HG03457 (cell line): ENCODE results near the gene GPR176.

ENCODE experiments used
- ATAC-seq: cut with Tn5 transposase; IDR thresholded peaks from one replicate; pipeline ENCODE4 v1.9.1; 2021; ENCODE audit warnings: moderate number of reproducible peaks; ENCODE audit not compliant: unreplicated experiment

The GPR176 gene, protein sequence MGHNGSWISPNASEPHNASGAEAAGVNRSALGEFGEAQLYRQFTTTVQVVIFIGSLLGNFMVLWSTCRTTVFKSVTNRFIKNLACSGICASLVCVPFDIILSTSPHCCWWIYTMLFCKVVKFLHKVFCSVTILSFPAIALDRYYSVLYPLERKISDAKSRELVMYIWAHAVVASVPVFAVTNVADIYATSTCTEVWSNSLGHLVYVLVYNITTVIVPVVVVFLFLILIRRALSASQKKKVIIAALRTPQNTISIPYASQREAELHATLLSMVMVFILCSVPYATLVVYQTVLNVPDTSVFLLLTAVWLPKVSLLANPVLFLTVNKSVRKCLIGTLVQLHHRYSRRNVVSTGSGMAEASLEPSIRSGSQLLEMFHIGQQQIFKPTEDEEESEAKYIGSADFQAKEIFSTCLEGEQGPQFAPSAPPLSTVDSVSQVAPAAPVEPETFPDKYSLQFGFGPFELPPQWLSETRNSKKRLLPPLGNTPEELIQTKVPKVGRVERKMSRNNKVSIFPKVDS

DNA sequence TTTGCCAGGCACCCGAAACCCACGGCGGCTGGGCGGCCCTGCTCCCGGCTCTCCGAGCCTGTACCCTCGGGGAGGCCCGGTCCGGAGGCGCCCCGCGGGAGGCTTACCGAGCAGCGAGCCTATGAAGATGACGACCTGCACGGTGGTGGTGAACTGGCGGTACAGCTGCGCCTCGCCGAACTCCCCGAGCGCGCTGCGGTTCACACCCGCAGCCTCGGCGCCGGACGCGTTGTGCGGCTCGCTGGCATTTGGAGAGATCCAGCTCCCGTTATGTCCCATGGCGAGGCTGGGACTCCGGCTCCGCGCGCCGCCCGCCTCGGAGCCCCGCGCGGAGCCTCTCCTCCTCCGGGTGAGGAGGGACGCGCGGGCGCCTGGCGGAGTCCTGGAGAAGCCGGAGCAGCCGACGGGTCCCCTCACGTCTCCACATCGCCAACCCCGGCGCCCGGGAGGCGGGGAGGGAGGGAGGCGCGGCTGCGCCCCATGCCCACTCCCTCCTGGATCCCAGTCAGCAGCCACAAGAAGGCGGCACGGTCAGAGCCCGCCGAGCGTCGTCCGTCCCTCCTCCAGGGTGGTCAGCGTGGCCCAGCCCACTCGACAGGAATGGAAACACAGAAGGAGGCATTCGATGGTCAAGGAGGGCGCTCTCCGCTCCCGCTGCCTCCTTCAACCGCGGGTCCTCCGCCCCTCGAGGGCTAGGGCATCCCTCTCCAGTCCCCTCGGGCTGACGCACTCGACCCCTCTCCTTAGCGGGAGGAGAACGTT, at the start of gene GPR176:
Gene GPR176, minus strand, starts transcription at position 519 of the 762 bp plus-strand sequence. Its CDS starts 240 bp downstream, at position 279.
- no peak for ATAC-seq

DNA sequence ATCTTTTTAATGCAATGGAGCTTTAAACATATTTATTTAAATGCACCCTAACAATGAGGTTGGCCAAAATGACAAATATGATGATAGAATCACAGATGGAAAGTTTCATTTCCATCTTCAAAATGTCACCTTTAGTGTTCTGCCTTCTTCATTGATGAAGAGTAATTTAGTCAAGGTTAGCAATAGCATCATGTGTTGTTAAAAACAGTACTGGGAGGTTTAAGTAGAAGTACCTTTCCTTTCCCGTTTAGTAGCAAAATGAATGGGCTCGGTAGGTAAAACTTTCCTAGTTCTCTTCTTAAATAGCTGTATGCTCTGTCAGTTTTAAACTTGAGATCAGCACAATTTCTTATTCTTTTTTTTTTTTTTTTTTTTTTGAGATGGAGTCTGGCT, 48.9 kb upstream of the GPR176 start:
- no peak for ATAC-seq

DNA sequence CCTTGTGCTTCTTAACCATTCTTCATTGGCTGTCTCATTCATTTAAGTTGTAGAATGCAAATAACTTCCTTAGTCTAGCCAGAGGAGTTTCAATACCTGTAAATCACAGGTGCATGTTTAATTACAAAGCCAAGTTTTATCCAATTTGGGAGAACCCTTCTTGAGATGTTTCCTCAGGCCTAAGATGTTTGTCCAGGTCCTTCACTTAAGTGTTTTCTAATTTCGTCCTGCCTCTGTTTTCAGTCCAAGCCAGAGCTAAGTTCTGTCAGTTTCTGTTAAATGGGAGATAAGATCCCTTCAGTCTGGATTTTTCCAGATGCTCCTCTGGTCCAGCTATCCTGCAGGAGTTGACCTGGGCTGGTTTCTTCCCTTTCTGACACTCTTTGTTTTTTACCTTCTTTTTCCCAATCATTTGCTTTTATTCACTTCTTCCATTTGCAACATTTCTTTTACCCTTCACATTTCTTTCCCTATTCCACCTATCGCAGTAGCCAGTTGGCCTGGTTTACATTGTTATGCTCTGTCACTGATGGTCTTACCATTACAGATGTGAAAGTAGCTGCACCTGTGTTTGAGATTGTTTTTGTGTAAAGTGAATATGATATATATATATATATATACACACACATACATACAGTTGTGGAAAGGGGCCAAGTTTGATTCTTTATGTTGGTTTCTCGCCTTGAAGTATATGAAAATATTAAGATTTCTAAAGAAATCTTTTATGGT, 48.4 kb upstream of the GPR176 start:
- ATAC-seq: no peak

DNA sequence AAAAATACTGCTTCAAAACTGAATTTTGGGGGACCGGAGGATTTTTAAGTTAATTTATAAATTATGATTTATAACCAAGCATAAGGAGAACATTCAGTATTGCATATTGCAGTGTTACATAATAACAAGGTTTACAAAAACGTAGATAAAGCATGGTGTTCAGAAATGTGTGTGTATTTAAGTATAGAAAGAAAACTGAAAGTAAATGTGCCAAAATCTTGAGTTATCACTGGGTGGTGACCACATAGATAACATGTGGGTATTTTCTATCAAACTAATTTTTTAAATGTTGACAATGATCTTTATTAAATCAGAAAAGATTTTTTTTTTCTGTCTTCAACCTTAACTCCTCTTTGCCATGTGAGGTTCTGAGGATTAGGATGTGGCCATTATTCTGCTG, 46.5 kb upstream of the GPR176 start:
- ATAC-seq: no peak

DNA sequence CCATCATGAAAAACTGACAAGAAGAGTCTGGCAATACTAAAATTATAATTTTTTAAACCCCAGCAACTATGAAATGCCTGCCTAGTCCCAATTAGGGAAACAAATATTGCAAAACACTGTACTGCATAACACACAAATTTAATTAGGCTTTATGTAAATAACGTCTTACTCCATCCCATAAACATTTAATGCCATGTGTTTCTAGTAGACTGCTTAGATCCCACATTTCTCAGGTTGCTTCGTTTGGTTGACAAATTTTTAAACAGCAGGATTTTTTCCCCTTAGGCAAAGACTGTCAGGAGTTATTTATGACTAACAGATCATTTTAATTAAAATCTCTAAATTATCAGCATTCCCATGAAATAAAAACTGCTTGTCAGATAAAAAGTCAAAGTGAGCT, 43.7 kb upstream of the GPR176 start:
- no peak for ATAC-seq

DNA sequence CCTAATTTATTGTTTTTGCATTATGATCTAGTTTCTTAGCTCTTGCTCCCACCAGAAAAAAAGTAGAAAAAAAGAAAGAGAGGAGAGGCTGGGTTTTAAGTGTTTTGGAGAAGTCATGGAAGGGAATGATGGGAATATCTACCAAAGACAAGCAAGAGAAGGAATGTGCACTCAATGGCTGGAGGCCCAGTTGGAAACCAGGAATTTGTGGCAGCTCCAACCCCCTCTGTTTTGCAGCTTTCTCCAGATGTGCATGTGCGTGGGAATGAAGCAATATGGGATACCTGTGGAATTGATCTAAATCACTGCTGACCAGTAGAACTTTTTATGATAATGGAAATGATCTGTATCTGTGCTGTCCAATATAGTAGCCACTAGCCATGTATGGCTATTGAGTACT, 41.0 kb upstream of the GPR176 start:
- ATAC-seq: no peak

DNA sequence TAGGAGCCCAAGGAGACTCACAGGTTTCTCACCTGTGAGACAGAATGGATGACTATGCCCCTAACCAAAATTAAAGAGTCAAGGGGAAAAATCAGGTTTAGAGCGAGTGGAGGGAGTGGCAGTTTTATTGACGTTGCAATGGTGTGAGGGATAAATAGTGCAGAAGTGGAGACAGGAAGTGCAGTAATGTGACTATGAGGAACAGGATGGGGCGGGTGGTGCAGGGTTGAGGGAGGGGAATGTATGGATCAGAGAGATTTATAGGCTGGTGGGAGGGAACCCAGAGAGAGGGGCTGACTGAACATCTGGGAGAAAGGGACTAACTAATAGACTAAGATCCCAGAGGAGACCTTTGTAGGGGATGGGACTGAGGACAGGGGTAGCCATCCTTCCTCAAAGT, 40.3 kb upstream of the GPR176 start:
- ATAC-seq: no peak

DNA sequence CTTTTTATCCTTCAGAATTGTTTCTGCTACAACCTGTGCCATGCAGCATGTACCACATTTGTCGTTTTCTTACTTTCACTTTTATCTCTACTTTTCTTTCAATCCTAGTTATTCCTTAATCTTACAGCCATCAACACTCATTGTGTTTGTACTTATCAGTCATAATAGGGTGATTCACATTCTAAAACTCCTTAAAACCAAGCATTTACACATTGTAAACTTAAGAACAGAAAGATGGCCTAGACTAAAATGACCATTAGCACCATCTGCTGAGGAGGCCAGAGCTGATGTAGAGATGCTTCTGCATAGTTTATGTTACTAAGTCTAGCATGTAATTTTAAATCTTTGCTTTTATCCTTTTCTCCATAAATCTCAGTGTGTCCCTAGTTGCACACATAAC, 39.3 kb upstream of the GPR176 start:
- no peak for ATAC-seq

DNA sequence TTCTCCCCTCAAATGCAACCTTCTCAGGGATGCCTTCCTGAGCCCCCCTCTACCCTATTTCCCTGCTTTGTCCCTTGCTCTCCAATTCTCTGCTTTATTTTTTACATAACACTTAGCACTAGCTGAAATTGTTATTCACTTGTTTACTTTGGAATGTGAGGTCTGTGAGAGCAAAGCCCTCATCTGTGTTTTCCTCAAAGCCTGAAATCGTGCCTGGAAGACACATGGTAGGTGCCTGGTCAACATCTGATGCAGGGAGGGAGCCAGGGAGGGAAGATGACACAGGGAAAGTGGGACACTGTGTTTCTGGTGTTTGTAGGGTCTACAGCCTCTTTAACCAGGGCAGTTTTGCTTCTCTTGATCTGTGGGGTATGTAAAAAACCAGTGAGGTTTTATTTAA, 37.4 kb upstream of the GPR176 start:
- ATAC-seq: no peak

DNA sequence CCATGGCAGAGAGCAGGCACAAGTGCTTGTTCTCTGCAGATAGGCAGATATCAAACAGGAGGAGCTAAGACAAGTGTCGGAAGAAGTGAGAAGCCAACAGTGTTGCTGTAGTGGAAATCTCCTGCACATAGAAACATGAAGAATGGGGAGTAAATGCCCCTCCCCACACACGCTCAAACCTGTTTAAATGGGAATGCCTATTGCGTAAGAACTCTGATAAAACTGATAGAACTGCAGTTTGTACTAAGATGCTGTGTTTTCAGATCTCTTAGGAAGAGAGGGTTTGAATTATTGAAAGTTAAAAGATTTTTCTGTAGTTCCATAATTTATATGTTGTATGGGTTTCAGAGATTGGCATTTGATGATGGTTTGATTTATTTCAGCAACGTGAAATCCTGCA, 33.5 kb upstream of the GPR176 start:
- no peak for ATAC-seq

DNA sequence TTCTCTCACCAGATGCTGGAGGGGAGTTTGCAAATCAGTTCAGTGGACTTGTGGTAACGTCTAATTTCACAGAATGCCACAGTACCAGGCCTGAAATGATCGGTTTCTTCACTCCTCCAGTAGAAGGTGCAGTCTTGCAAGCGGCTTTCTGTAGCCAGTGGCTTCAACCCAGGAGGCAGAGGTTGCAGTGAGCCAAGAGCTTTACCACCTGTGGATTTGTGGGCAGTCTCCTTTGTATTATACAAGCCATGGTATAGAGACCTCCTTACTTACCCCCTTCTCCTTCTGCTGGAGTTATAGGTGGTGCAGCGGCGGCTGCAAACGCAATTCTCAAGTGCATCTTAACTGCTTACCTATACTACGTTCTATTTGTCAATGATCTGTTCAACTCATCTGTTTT, 31.5 kb upstream of the GPR176 start:
- ATAC-seq: no peak

DNA sequence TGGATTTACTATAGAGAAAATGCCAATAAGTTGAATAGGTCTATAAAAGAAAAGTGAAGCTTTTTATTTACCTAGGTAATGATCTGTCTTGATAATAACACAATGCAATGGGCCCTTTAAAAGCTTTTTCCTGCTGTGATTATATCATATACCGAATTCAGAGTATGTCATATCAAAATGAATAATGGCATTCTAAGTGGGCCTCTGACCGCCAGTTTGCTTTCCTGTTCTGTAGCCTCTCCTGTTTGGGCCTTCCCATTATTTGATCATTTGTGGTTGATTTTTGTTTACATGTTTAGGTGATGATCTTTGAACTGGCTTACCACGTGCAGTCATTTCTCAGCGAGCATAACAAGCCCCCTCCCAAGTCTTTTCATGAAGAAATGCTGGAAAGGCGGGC, 28.8 kb upstream of the GPR176 start:
- ATAC-seq: no peak

DNA sequence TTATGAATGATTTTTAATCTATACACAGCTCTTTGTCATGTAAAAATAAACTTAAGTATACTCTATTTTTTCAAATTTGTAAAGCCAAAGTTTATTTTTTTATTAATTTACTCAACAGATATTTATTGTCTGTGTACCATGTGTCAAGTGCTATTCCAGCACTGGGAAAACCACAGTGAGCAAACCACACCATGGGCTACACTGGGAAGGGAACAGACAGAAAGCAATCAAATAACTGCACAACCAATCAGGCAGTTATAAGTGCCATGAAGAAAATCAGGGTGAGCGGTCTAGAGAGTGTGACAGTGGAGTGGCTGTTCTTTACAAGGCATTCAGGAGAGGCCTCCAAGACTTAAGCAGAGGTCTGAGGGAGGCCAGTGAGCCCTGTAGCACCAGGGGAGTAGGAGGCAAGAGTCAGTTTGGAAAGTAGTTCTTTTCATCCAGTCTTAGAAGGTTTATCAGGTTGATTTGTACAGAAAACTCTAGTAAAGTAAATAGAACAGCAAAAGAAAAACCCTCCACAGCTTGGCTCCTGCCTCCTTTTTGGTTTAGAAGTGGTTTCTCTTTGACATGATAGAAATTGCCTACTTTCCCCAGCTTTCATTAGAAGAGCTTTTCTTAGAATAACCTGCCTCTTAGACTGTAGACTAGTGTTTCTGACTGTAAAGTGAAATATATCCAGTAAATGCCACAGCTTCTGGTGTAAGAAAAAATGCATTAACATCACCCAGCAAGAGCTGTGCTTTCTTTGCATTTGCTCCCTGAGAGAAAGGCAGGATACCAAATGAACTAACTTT, 27.5 kb upstream of the GPR176 start:
- no peak for ATAC-seq

DNA sequence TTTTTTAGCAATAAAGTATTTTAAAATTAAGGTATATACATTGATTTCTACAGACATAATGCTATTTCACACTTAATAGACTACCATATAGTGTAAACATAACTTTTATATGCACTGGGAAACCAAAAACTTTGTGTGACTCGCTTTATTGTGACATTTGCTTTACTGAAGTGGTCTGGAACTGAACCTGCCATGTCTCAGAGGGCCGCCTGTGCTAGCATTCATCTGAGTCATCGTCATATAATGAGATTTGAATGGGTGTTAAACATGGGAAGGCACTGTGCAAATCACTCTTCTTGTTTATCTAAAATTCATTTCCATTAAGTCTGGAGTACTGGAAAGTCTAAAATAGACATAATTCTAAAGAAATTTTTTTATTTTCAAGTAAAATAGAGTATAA, 26.8 kb upstream of the GPR176 start:
- ATAC-seq: no peak

DNA sequence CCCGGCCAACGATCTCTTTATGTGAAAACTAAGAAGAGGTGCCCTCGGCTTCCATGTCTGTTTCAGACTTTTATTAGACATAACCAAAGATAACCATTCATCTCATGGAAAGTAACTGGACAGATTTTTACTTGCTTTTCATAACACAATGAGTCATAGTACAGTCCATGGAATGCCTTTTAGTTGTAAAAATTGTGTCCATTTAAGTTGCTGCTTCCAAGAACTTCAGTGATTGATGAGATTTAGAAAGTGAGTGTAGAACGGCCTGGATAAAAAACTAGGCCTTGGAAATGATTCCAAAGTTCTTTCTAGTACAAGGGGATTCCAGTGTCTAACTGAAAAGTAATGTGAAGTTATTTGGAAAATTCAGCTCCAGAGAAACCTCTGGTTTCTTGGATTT, 24.7 kb upstream of the GPR176 start:
- ATAC-seq: no peak

DNA sequence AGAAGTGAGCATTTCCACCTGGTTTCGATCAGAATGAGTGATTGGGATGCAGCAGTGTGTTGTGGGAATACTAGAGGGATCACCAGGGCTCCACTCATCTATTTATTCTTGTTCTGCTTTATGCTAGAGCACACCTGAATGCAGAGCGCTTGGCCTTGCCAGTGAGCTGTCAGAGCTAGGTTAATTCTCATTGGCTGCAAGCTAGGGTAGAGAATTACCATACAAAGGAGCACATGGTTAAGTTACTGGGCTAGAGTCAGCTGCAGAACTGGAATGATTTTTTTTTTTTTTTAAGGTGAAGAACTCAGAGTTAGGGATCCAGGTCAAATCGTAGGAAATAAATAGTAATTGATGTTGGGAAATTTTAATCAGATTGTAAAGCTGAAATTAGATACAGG, 22.7 kb upstream of the GPR176 start:
- no peak for ATAC-seq

DNA sequence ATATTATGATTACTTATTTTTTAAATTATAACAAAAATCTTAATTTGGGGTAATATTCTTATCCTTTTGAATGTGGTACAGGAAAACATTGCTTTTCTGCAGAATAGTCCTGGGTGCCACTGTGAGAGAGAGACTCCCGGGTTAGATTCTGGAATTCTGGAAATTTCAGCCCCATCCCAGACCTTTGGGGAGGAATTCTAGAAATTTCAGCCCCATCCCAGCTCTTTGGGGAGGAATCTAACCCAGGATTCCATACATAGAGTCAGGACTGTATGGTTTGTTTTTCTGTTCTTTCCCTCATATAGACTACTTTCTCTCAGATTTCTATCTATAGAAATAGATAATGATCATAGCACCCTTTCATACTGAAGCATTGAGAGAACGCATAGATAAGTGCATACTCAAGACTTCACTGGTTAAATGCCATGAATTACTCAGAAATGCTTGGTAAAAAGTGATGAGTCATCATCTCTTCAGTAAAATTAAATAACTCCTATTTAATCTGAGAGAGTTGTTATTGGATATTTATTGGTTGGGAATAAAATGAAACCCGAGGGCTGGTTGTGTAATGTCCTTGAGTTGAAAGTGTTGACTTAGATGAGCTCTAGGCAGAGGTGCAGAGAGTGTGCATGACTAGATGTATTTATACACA, 22.2 kb upstream of the GPR176 start:
- ATAC-seq: no peak

DNA sequence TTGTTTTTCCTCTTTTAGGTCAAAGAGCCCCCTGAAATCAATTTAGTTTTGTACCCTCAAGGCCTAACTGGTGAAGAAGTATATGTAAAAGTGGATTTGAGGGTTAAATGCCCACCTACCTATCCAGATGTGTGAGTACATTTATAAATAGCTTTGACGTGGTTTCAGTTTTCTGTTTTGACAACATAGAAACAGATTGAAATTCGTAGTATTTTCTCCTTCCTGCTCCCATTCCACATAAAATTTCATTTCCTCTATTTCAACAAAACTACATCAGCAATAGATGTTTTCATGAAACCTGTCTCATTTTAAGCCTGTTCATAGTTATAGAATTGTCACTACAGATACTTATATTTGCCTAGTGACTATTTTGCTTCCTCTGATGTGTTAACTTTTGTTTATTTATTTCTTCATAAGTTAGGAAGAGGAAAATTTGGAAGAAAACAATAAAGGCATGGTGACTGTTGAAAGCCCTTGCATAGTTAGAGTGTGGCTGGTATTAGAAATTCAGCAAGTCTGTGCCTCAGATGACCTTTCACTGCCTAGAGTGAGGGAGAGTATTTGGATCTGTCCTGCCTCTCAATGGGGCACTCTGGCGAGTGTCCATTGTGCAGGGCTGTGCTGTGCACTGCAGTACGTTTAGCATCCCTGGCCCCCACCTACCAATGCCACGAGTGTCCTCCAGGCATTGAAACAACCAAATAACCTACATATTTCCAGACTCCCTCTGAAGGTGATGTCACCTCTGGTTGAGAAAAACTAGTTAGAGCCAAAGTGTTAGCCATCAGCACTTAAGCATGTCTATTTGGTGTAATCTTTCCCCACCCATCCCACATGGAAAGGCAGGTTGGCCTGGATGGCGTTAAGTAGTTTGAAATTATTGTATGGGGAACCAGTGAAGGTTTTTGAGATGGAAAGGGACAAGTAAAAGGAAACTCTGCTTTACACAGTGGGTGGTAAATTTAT, 19.7 kb upstream of the GPR176 start:
- ATAC-seq: no peak

DNA sequence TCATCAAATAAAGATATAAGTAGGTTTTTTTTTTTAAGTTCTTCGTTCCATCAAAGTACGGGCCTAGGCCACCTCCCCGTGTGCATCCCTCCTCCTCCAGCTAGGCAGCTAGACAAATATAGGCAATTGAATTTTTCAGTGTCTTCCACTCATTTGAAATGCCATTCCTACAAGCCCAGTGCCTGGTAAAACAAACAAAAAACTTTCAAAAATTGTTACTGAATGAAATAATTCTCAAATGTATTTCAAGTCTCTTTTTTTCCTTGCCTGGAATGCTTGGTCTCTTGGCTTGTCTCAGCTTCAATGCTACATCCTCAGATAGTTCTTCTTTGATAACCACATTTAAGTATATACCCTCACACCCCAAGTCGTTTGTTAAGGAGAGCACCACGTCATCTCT, 17.6 kb upstream of the GPR176 start:
- ATAC-seq: no peak
